Measurements from ENCODE around the gene VWA8.
"Not testable (repeated sequence)": the region's sequence is repeated elsewhere in the genome, so short reads cannot be mapped to it uniquely, and the experiment has no call there.

DNA sequence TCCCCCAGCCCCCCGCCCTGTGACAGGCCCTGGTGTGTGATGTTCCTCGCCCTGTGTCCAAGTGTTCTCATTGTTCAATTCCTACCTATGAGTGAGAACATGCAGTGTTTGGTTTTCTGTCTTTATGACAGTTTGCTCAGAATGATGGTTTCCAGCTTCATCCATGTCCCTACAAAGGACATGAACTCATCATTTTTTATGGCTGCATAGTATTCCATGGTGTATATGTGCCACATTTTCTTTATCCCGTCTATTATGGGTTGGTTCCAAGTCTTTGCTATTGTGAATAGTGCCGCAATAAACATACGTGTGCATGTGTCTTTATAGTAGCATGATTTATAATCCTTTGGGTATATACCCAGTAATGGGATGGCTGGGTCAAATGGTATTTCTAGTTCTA, 343.3 kb downstream of the VWA8 start:
- not testable (repeated sequence) for TF ChIP-seq CTCF (IDR thresholded peaks at IDR 0.05; ENCODE audit: low read depth, low read length, poor library complexity, severe bottlenecking); EZH2phosphoT487 (IDR thresholded peaks at IDR 0.05; ENCODE audit: borderline replicate concordance, low read length)
